Measurements from ENCODE around the gene HSPB9.

Gene HSPB9

GRCh38 chr17:42122371-42123303 lies at the start of gene HSPB9:
TSS of gene HSPB9 (plus strand) at chr17:42122804. CDS start at chr17:42122851, 47 bp downstream.
- DNase-seq (ENCODE audit: low read depth): no peak
- no peak within 1 kb of the TSS for H3K4me3 ChIP-seq (ENCODE audit: low read depth, low read length)
- TF ChIP-seq CTCF (IDR thresholded peaks at IDR 0.05; ENCODE audit: low read depth, low read length, missing control alignments): no peak

- no peak overlapping the region for H3K4me3 ChIP-seq (ENCODE audit: low read depth, low read length)
- no peak for TF ChIP-seq CTCF (IDR thresholded peaks at IDR 0.05; ENCODE audit: low read depth, low read length, missing control alignments)
- DNase-seq (ENCODE audit: low read depth): no peak
These were observed 46.8 kb upstream of the HSPB9 start for GRCh38 chr17:42075789-42076188.

- DNase-seq (ENCODE audit: low read depth): no peak
- TF ChIP-seq CTCF (IDR thresholded peaks at IDR 0.05; ENCODE audit: low read depth, low read length, missing control alignments): no peak
- H3K4me3 ChIP-seq (ENCODE audit: low read depth, low read length): no peak overlapping the region
These were observed 45.6 kb upstream of the HSPB9 start for GRCh38 chr17:42076797-42077559.

GRCh38 chr17:42077755-42078154 lies 44.8 kb upstream of the HSPB9 start:
- no peak for DNase-seq (ENCODE audit: low read depth)
- no peak for TF ChIP-seq CTCF (IDR thresholded peaks at IDR 0.05; ENCODE audit: low read depth, low read length, missing control alignments)

GRCh38 chr17:42078396-42079043 lies 44.1 kb upstream of the HSPB9 start:
- no peak for TF ChIP-seq CTCF (IDR thresholded peaks at IDR 0.05; ENCODE audit: low read depth, low read length, missing control alignments)
- H3K4me3 ChIP-seq (ENCODE audit: low read depth, low read length): no peak overlapping the region

More at GRCh38 chr17:42077755-42078154, 44.8 kb upstream of the HSPB9 start:
- H3K4me3 ChIP-seq (ENCODE audit: low read depth, low read length): no peak overlapping the region

GRCh38 chr17:42079541-42079940 lies 43.1 kb upstream of the HSPB9 start:
- TF ChIP-seq CTCF (IDR thresholded peaks at IDR 0.05; ENCODE audit: low read depth, low read length, missing control alignments): no peak
- H3K4me3 ChIP-seq (ENCODE audit: low read depth, low read length): no peak overlapping the region
- no peak for DNase-seq (ENCODE audit: low read depth)

More at GRCh38 chr17:42078396-42079043, 44.1 kb upstream of the HSPB9 start:
- DNase-seq (ENCODE audit: low read depth): no peak
